K562 (cell line): Measurements from ENCODE around the gene PARD3B. TPM values are rescaled to one million over a fixed set of nuclear protein-coding genes. Genes with fewer than 3 reads are reported as not detected.

ENCODE experiments used
- ATAC-seq: fragments of 200-7000 bp; cut with Tn5 transposase; 3 replicates; pipeline ENCODE4 v1.9.1; 2020; ENCODE audit warnings: moderate library complexity
- BruUV-seq: library from RNA; stranded (reverse); fragments of 400-500 nt; replicated peaks from 2 replicates; lab custom pipeline; 2021; lab: Mats Ljungman, UMichigan
- CTCF ChIA-PET: fragments of 300-600 bp; formaldehyde crosslinking; extraction: SDS; loops from one replicate; lab custom pipeline; 2021; ENCODE audit warnings: low intra/inter-chr PET ratio; lab: Yijun Ruan, JAX
- POLR2A ChIA-PET: fragments of 300-600, 350-650 bp; sonication (Branson Sonifier 250); formaldehyde crosslinking; extraction: SDS; loops from one replicate; lab custom pipeline; 2021; ENCODE audit warnings: antibody characterized with exemption, inconsistent platforms; lab: Yijun Ruan, JAX
- DNase-seq, 4 experiments: peaks; one replicate each; pipeline versions ENCODE4 v3.0.0 to v3.0.0-alpha.2; 2011 to 2018; ENCODE audit warnings: low spot score in 3 of 4, mixed read lengths in 3 of 4; ENCODE audit errors: extremely low read depth in 1 of 4
- FAIRE-seq: peaks from 2 replicates; lab custom pipeline; 2011; peaks lifted over from hg19 to GRCh38; lab: Jason Lieb, UNC
- H2AFZ ChIP-seq: 2 replicates; pipeline ENCODE4 v1.6.0; 2011; ENCODE audit warnings: low read depth, low read length, control low read depth, inconsistent platforms
- H3K27ac ChIP-seq: fragments of 200-600 bp; 3 replicates; pipeline ENCODE4 v1.8.0; 2011; ENCODE audit warnings: low read depth, mild to moderate bottlenecking, control low read depth, inconsistent platforms, low read length, moderate library complexity, mixed read lengths; ENCODE audit errors: extremely low read depth
- H3K27me3 ChIP-seq, 2 experiments: fragments of 300-600 bp in 1 of 2; 2 replicates in 1 of 2; 3 replicates in 1 of 2; pipeline versions ENCODE4 v1.6.0 to v1.8.0; 2011; ENCODE audit warnings: inconsistent platforms in 2 of 2, low read length in 2 of 2, mild to moderate bottlenecking in 1 of 2, mixed read lengths in 1 of 2, moderate library complexity in 1 of 2; ENCODE audit not compliant: control insufficient read depth in 2 of 2, insufficient read depth in 2 of 2
- H3K36me3 ChIP-seq: fragments of 300-600 bp; 3 replicates; pipeline ENCODE4 v1.8.0; 2011; ENCODE audit warnings: mild to moderate bottlenecking, low read length, inconsistent platforms; ENCODE audit not compliant: control insufficient read depth, insufficient read depth
- H3K4me1 ChIP-seq, 2 experiments: fragments of 200-600 bp in 1 of 2; replicated peaks in 1 of 2; 2 replicates in 1 of 2; 3 replicates in 1 of 2; pipeline versions ENCODE4 v1.5.1 to v1.8.0; 2011; ENCODE audit warnings: inconsistent platforms in 2 of 2, low read length in 2 of 2, mild to moderate bottlenecking in 1 of 2, mixed read lengths in 1 of 2, moderate library complexity in 1 of 2; ENCODE audit not compliant: control insufficient read depth in 2 of 2, insufficient read depth in 2 of 2
- H3K4me2 ChIP-seq: 2 replicates; pipeline ENCODE4 v1.6.1; 2011; ENCODE audit warnings: low read length, control low read depth, inconsistent platforms, mixed read lengths; ENCODE audit not compliant: insufficient read depth
- H3K4me3 ChIP-seq: fragments of 200-600 bp; sonication (generic), shearing (Covaris generic); 2 replicates; pipeline ENCODE4 v1.5.1; 2016; ENCODE audit warnings: control low read depth, inconsistent platforms
- H3K79me2 ChIP-seq: fragments of 200-600 bp; 3 replicates; pipeline ENCODE4 v1.8.0; 2011; ENCODE audit warnings: low read length, inconsistent platforms; ENCODE audit not compliant: control insufficient read depth, insufficient read depth
- H3K9ac ChIP-seq, 2 experiments: 2 replicates each; pipeline versions ENCODE4 v1.6.0 to v1.6.1; 2011; ENCODE audit warnings: low read depth in 2 of 2, low read length in 2 of 2, control low read depth in 1 of 2, inconsistent platforms in 1 of 2, mild to moderate bottlenecking in 1 of 2, mixed read lengths in 1 of 2; ENCODE audit not compliant: insufficient read depth in 1 of 2
- H3K9me1 ChIP-seq: one replicate; pipeline ENCODE4 v1.6.0; 2011; ENCODE audit warnings: inconsistent platforms, mild to moderate bottlenecking, low read length, moderate library complexity; ENCODE audit not compliant: control insufficient read depth, insufficient read depth
- H3K9me3 ChIP-seq: replicated peaks from 2 replicates; pipeline ENCODE4 v1.5.1; 2011; ENCODE audit warnings: low read depth, low read length, inconsistent platforms; ENCODE audit not compliant: control insufficient read depth, insufficient read depth
- H4K20me1 ChIP-seq: replicated peaks from 2 replicates; pipeline ENCODE4 v1.6.1; 2011; ENCODE audit warnings: low read length, inconsistent platforms, mixed read lengths; ENCODE audit not compliant: control insufficient read depth, insufficient read depth
- HNRNPK ChIP-seq: fragments of 200-400 bp; formaldehyde crosslinking; IDR thresholded peaks from one replicate; pipeline ENCODE4 v1.6.1; 2018; ENCODE audit warnings: mild to moderate bottlenecking, low read depth, low read length; ENCODE audit not compliant: poor library complexity, severe bottlenecking
- MAZ ChIP-seq, 2 experiments: fragments of 450-650 bp in 1 of 2; sonication (generic) in 1 of 2; formaldehyde crosslinking; IDR thresholded peaks in 1 of 2; conservative IDR thresholded peaks in 1 of 2; 2 replicates each; pipeline versions ENCODE4 v1.4.0 to v1.5.0; 2020; ENCODE audit warnings: mild to moderate bottlenecking in 1 of 2, missing genetic modification reagents in 1 of 2
- MEF2A ChIP-seq: IDR thresholded peaks from 2 replicates; pipeline ENCODE4 v1.6.1; 2011; ENCODE audit warnings: low read depth, mild to moderate bottlenecking, low read length, moderate library complexity; ENCODE audit not compliant: control insufficient read depth
- MTF1 ChIP-seq: fragments of 250-450 bp; sonication (Bioruptor Pico); IDR thresholded peaks from 2 replicates; pipeline ENCODE4 v1.9.0; 2021; ENCODE audit warnings: moderate library complexity, mild to moderate bottlenecking, inconsistent platforms, borderline replicate concordance
- NCOA1 ChIP-seq: fragments of 450-650 bp; IDR thresholded peaks from 2 replicates; pipeline ENCODE4 v1.6.1; 2016; ENCODE audit warnings: low read depth
- POLR2H ChIP-seq: IDR thresholded peaks from 2 replicates; pipeline ENCODE4 v1.6.1; 2016; ENCODE audit warnings: missing genetic modification characterization, low read depth, mild to moderate bottlenecking, control low read depth, missing compliant biosample characterization, moderate library complexity
- SRSF1 ChIP-seq: fragments of 200-400 bp; formaldehyde crosslinking; IDR thresholded peaks from 2 replicates; pipeline ENCODE4 v1.6.1; 2017; ENCODE audit warnings: mild to moderate bottlenecking, low read depth, low read length, moderate library complexity
- TEAD1 ChIP-seq, 2 experiments: fragments of 450-650 bp in 1 of 2; sonication (generic) in 1 of 2; formaldehyde crosslinking; IDR thresholded peaks; 2 replicates each; pipeline versions ENCODE4 v1.4.0 to v1.8.0; 2020 to 2022; ENCODE audit warnings: mild to moderate bottlenecking in 2 of 2, missing genetic modification reagents in 1 of 2
- ZNF146 ChIP-seq: IDR thresholded peaks from one replicate; pipeline ENCODE4 v1.6.1; 2018; ENCODE audit warnings: missing compliant biosample characterization; ENCODE audit not compliant: unreplicated experiment
- ZNF354B ChIP-seq: fragments of 250-450 bp; sonication (Bioruptor Pico); IDR thresholded peaks from 2 replicates; pipeline ENCODE4 v1.4.0; 2020
- ZNF408 ChIP-seq: fragments of 250-450 bp; sonication (Bioruptor Pico); IDR thresholded peaks from 2 replicates; pipeline ENCODE4 v1.4.0; 2020; ENCODE audit warnings: low read depth, mild to moderate bottlenecking, moderate library complexity
- ZNF707 ChIP-seq: fragments of 250-450 bp; sonication (Bioruptor Pico); conservative IDR thresholded peaks from 2 replicates; pipeline ENCODE4 v1.8.0; 2022; ENCODE audit warnings: inconsistent platforms, mild to moderate bottlenecking, moderate library complexity
- WGBS: fragments of 100-300 bp; shearing (Covaris generic); methylation state at CpG from one replicate; pipeline ENCODE4 v1.1.6; 2016; ENCODE audit warnings: low coverage, mixed read lengths; ENCODE audit not compliant: insufficient coverage; ENCODE audit errors: missing lambda C conversion rate; 5-methylcytosine and 5-hydroxymethylcytosine counted together
- in situ Hi-C: fragments of 300-500 bp; cut with MboI; formaldehyde crosslinking; loops from 4 replicates; pipeline ENCODE4 v1.15.0; 2018; ENCODE audit warnings: inconsistent platforms, mixed read lengths
- intact Hi-C: fragments of 100-400 bp; cut with micrococcal nuclease; formaldehyde crosslinking; loops from 2 replicates; pipeline ENCODE4 v1.14.2; 2022
- polyA plus RNA-seq, 8 experiments: library from polyadenylated mRNA; depleted of rRNA in 4 of 8; stranded (reverse) in 5 of 8; unstranded in 3 of 8; fragments of >200 nt; fragmentation: Nextera tagmentation in 2 of 8; fragmentation: Illumina TruSeq in 1 of 8; extraction: Ambion mirVana in 2 of 8; extraction: Trizol in 1 of 8; gene quantifications; 2 replicates each; pipeline versions ENCODE4 v1.2.1 to v1.2.3, GENCODE V29; 2011 to 2014; ENCODE audit warnings: inconsistent platforms in 1 of 8, missing spikeins in 1 of 8
- total RNA-seq, 7 experiments: library from RNA; depleted of rRNA in 6 of 7; stranded (reverse); fragments of >200 nt in 6 of 7; fragmentation: Illumina TruSeq in 2 of 7; extraction: Trizol in 2 of 7; gene quantifications; 2 replicates each; pipeline versions ENCODE4 v1.2.1 to v1.2.3, GENCODE V29; 2011 to 2021; ENCODE audit warnings: low replicate concordance in 1 of 7

PARD3B gene
- total and polyA plus RNA-seq, 9 of the 15 experiments (the other 6 are each of a cell fraction or from before 2014, with no cell fraction given) = 0.15 to 3.0 (median 1.1) TPM

DNA sequence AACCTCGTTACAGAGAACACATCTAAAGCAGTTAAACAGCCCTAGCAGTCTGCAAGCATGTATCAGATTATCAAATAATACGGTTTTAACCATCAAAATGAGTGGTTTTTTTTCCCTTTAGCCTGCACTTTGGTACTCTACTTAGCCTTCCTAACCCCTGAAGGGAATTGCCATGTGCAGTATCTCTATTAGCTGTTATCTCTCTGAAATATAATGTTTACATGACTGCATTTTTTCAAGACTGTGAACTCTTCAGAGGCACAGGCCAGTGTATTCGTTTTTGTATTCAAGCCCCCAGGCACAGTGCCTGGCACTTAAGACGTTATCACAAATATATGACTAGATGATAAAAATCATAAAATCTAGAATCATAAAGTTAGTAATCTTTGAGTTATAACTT lies 509.5 kb downstream of the PARD3B start:
- H3K9me3 ChIP-seq = no peaks in the 10 kb centered on the region
- intact Hi-C loops = no loop called here
- H3K36me3 ChIP-seq = no peaks in the 10 kb centered on the region
- no peak for DNase-seq
- no TSS peak for BruUV-seq
- no peak overlapping the region for H3K27ac ChIP-seq
- no peak for FAIRE-seq
- CTCF ChIA-PET = interaction anchor here (0.7 to 0.8 kb wide), 2 partner anchors 37 to 269 kb away, joined by 3 read pairs; no protein-coding TSS in a partner anchor
- no peak overlapping the region for H3K4me2 ChIP-seq
- POLR2A ChIA-PET = no interaction called here
- no peak overlapping the region for H2AFZ ChIP-seq
- H3K9me1 ChIP-seq = no peaks in the 10 kb centered on the region
- H4K20me1 ChIP-seq = no peaks in the 10 kb centered on the region
- H3K4me3 ChIP-seq = no peak overlapping the region
- no peaks in the 10 kb centered on the region for H3K4me1 ChIP-seq
- 32% methylated on average over 4 of the region's 4 CpGs for WGBS
- in situ Hi-C loops = no loop called here
- ATAC-seq = no peak
- no peak overlapping the region for H3K9ac ChIP-seq
- no peaks in the 10 kb centered on the region for H3K27me3 ChIP-seq
- TF ChIP-seq ZNF707 = no peak
- no peak for TF ChIP-seq MEF2A
- no peak for TF ChIP-seq ZNF408
- TF ChIP-seq NCOA1 = no peak
- no peak for TF ChIP-seq MAZ (CRISPR knock-in tag; conservative IDR thresholded peaks at IDR 0.05 in 1 of 2, IDR thresholded peaks at IDR 0.05 in 1 of 2)
- no peak for TF ChIP-seq POLR2H (tag)
- TF ChIP-seq ZNF354B (CRISPR knock-in tag) = no peak
- no peak for TF ChIP-seq ZNF146
- no peak for TF ChIP-seq SRSF1
- TF ChIP-seq HNRNPK = no peak
- TF ChIP-seq MTF1 (CRISPR knock-in tag) = no peak
- no peak for TF ChIP-seq TEAD1 (CRISPR knock-in tag; IDR thresholded peaks at IDR 0.05)
- no peaks in the 10 kb centered on the region for H3K79me2 ChIP-seq
